ENCODE results near the gene TESK1.
A peak's percentile ranks its signal among the peaks of the same experiment; 100 is the strongest.
"Not testable (repeated sequence)": the region's sequence is repeated elsewhere in the genome, so short reads cannot be mapped to it uniquely, and the experiment has no call there.

TESK1 gene

DNA sequence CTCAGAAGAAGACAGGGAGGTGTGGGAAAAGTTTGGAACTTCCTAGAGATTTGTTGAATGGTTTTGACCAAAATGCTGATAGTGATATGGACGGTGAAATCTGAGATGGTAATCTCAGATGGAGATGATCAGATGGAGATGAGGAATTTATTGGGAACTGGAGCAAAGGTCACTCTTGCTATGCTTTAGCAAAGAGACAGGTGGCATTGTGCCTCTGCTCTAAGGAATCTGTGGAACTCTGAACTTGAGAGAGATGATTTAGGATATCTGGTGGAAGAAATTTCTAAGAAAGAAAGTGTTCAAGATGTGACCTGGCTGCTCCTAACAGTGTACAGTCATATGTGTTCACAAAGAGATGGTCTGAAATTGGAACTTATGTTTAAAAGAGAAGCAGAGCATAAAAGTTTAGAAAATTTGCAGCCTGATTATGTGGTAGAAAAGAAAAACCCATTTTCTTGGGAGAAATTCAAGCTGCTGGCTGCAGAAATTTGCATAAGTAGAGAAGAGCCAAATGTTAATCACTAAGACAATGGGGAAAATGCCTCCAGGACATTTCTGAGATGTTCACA, 25.3 kb upstream of the TESK1 start:
- not testable (repeated sequence) for DNase-seq (ENCODE audit: low spot score)

DNA sequence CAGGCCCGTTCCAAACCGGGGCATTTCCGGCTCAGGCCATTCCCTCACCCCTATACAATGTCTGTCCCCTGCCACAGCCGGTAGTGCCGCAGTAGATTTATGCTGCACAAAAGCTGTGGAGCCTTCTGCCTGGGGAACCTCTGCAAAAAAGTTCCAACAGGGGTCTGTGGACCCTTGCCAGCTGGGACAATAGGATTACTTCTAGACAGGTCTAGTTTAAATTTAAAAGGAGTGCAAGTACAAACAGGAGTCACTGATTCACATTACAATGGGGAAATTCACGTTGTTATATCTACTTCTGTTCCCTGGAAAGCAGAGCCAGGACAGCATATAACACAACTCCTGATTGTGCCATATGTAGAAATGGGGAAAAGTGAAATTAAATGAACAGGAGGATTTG, 21.5 kb upstream of the TESK1 start:
- not testable (repeated sequence) for DNase-seq (ENCODE audit: low spot score)

DNA sequence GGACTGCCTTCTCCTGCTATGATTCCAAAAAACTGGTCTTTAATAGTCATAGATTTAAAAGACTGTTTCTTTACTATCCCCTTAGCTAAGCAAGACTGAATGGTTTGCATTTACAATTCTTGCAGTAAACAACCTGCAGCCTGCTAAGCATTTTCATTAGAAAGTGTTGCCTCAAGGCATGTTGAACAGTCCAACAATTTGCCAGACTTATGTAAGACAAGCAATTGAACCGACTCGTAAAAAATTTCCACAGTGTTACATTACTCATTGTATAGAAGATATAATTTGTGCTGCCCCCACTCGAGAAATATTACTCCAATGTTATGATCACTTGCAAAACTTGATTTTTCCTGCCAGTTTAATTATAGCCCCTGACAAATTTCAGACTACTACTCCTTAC, 20.4 kb upstream of the TESK1 start:
- not testable (repeated sequence) for DNase-seq (ENCODE audit: low spot score)

DNA sequence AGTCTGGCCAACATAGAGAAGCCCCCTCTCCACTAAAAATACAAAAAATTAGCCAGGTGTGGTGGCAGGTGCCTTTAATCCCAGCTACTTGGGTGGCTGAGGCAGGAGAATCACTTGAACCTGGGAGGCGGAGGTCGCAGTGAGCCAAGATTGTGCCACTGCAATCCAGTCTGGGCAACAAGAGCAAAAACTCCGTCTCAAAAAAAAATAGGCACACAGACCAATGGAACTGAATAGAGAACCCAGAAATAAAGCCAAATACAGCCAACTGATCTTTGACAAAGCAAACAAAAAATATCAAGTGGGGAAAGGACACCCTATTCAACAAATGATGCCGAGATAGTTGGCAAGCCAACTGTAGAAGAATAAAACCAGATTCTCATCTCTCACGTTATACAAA, 16.6 kb upstream of the TESK1 start:
- not testable (repeated sequence) for DNase-seq (ENCODE audit: low spot score)

DNA sequence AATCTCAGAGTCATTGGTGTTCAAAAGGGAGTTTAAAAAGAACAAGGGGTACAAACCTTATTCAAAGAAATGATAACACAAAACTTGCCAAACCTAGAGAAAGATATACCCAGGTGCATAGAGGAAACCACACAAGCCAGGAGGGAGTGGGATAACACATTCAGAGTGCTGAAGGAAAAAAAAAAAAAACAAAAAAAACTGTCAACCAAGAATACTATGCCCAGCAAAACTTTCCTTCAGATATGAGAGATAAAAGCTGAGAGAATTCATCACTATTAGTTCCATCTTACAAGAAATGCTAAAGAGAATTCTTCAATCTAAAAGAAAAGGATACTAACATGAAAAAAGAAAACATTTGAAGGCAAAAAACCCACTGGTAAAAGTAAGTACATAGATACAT, 11.5 kb upstream of the TESK1 start:
- no peak for DNase-seq (ENCODE audit: low spot score)

DNA sequence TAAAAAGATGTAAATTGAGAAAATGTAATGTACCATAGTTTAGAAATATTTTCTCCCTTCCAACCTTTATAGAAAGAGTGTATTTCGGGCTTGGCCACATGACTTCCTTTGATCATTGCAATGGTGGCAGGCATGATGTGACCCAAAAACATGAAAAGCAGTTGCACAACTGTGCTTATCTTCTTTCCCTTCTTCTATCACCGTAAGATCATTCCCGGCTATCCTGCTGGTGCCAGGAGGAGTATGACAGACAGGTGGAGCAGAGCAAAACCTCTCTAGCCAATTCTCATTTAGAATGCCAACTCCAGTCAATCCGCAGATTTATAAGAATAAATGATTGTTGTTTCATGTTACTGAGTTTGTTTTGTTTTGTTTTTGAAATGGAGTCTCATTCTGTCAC, 10.6 kb upstream of the TESK1 start:
- DNase-seq (ENCODE audit: low spot score): no peak

DNA sequence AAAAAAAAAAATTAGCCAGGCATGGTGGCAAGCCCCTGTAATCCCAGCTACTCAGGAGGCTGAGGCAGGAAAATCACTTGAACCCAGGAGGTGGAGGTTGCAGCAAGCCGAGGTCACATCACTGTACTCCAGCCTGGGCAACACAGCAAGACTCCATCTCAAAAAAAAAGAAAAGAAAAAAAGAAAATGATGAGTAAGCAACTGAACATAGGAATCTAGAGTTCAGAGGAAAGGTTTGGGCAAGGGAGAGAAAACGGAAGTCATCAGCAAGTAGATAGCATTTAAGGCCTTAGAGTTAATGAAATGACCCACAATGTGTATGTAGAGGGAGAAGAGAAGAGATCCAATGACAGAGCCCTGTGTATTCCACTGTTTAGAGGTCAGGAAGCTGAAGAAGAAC, 8.2 kb upstream of the TESK1 start:
- not testable (repeated sequence) for DNase-seq (ENCODE audit: low spot score)

DNA sequence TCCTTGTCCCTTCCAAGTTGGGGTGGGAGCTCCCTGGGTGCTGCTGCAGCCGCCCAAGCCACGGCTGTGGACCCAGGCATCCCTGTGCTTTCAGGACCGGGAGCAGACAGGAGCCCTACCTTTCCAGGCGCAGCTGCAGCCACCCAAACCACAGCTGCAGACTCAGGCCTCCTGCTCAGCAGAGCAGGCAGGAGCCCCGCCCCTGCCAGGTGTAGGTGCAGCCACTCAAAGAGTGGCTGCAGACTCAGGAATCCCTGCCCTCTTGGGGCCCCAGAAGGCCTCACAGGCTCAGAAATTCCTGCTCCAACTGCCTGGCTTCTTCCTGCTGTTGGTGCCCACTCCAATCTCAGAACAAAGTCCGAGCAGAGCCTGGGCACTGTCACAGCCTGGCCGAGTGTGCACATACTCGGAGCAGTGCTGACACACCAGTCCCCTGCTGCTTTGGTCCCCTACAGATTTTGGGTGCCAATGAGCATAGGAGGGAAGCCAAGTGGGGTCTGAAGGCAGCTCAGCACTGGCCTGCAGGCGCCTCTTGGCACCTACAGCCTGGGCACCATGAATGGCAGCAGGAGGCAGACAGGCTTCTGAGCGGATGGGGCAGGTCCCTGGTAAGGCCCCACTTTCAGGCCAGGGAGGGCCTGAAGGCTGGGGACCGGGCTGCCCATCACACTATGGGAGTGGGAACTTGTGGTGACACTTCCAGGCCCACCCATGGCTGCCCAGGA, 6.0 kb upstream of the TESK1 start:
- no peak for DNase-seq (ENCODE audit: low spot score)

DNA sequence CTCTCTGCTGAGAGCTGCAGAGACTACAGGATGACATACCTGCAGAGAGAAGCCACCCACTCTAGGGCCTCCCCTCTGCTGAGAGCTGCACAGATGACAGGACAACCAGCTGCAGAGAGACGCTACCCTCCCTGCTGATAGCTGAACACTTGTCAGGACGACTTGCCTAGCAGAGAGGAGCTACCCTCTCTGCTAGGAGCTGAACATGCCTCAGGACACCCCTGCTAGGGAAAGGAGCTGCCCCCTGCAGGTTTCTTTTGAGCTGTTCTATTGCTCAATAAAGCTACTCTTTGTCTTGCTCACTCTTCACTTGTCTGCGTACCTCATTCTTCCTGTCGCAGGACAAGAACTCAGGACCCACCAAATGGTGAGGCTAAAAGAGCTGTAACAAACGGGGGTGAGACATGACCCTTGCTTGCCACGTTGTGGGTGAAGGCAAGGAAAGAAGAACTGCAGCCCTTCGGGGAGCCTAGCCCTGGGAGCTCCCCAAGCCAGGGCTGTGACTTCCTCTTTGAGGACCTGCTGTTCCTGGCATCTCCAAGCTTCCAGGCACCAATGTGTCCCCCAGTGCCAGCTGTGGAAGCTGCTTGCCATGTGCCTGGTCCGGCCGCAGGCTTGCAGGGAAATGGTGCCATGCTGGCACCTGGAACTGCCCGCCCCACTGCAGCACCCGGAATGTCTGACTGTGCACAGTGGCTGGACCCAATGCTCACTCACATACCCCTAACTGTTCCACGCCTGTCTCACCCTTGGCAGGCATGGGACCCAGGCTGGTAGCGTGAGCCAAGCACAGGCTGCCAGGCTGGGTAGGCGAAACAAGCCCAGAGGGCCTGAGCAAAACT, 5.1 kb upstream of the TESK1 start:
- DNase-seq (ENCODE audit: low spot score): no peak

DNA sequence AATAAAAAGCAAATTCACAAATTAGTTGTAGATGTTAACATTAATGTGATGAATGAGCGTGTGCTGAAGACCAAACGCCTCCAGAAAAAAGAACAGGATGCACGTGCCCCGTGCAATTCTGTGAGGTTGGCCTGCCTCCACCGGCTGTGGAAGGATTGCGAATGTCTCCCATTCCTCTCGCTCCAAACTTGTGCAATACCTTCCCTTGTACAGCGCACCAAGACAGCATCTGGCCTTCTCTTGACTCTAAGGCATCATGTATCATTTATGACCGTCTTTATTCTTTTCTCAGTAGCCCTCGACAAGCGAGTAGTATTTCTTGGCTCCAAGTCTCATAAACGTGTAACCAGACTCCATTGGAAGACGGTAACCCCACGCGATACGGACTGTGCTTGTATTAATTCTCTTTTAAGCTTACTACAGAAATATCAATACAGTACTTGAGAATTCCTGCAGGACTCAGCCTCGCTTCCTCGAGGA, 1.5 kb upstream of the TESK1 start:
- DNase-seq (ENCODE audit: low spot score): no peak

DNA sequence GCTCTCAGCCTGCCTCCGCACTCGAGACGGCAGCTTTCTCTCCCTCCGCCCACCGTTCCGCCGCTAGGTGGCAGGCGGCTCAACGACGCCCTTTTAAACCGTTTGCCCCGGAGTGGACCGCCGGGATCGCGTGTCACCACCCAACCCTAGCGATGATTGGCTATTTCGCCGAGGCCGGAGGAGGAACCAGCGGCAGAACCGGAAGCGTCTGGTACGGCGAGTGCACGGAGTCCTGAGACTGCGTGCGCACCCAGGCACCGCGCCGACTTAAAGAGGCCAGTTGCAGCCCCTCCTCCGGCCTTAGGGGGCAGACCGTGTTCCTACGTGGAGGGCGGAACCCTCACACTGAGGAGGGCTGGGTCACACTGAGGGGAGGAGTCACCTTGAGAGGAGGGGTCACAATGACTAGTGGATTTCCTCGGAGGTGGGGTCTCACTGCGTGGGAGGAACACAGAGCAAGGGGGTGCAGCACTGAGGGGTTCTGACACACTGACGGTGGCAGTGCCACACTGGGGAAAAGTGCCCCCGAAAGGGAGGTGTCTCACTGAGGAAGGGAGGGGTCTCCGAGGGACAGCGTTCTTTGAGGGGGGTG, 980 bp upstream of the TESK1 start:
- DNase-seq (ENCODE audit: low spot score): peak; percentile 98

DNA sequence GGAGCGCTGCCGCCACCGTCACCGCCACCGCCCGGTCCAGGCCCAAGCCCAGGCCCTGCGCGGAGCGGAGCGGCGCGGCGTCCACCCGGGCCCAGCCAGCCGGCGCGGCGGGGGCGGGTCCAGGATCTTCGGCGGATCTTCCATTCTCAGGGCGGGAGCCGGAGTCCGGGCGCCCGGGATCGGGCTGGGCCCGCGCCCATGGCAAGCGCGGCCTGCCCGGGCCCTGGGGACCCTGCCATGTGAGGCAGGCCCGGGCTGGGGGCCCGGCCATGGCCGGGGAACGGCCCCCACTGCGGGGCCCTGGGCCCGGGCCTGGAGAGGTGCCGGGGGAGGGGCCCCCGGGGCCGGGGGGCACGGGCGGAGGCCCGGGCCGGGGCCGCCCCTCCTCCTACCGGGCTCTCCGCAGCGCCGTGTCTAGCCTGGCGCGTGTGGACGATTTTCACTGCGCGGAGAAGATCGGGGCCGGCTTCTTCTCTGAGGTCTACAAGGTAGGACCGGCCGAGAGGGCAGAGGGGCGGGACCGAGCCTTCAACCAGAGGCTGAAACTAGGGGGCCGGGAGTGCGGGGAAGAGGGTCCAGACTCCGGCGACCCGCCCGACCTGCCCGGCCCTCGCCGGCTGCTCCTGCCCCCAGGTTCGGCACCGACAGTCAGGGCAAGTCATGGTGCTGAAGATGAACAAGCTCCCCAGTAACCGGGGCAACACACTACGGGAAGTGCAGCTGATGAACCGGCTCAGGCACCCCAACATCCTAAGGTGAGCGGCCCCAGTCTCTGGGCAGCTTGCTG, 482 bp downstream of the TESK1 start:
- DNase-seq (ENCODE audit: low spot score): peak; percentile 66

DNA sequence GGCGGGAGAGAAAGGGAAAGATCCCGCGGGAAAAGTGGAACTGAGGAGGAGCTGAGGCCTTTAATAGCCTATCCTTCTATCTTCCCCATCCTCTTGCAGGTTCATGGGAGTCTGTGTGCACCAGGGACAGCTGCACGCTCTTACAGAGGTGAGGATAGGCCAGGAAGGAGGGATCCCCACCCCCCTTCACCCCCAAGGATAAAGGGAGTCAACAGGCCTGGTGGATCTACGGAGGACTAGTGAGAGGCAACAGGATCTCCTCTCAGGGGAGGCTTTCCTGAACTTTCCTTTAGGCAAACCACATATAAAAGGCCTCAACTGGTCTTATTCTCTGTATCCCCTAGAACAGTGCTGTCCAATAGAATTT, 1.1 kb downstream of the TESK1 start:
- peak; percentile 45 for DNase-seq (ENCODE audit: low spot score)

DNA sequence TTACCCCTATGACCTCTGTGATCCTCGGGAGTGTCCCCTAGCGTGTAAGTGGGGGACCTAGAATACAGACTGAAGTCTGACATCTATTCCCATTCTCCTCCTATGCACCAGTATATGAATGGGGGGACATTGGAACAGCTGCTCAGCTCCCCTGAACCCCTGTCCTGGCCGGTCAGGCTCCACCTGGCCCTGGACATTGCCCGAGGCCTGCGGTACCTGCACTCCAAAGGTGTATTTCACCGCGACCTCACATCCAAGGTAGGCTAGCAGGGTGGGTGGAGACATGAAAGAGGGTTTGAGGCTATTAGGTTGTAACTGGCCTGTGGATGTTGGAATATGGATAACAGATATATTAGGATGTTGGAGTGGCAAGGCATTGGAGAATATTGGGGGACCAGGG, 1.7 kb downstream of the TESK1 start:
- no peak for DNase-seq (ENCODE audit: low spot score)

DNA sequence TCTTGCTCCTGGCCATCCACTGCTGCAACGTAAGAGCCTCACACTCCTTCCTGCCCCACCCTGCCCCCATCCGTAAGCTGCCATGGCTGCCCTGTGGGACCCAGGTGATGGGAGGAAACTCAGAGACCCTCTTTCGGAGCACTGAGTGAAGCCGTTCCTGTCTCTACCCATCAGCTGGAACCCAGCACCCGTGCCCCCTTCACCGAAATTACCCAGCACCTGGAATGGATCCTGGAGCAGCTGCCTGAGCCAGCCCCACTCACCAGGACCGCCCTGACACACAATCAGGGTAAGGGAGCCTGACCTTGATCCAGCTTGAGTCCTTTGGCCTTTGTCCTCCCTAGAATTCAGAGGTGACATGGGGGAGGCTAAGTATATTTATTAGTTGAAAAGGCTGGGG, 3.2 kb downstream of the TESK1 start:
- no peak for DNase-seq (ENCODE audit: low spot score)

DNA sequence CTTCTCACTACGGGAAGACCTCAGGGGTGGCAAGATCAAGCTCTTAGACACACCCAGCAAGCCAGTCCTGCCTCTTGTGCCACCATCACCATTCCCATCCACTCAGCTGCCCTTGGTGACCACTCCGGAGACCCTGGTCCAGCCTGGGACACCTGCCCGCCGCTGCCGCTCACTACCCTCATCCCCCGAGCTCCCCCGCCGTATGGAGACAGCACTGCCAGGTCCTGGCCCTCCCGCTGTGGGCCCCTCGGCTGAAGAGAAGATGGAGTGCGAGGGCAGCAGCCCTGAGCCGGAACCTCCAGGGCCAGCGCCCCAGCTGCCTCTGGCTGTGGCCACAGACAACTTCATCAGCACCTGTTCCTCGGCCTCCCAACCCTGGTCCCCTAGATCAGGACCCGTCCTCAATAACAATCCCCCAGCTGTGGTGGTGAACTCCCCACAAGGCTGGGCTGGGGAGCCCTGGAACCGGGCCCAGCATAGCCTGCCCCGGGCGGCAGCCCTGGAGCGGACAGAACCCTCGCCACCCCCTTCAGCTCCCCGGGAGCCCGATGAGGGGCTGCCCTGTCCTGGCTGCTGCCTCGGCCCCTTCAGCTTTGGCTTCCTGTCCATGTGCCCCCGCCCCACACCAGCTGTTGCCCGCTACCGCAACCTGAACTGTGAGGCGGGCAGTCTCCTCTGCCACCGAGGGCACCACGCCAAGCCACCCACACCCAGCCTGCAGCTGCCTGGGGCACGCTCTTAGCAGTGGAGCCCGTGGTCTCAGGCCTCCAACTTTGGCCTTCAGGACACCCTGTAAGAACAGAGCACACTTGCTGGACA, 4.1 kb downstream of the TESK1 start:
- no peak for DNase-seq (ENCODE audit: low spot score)

DNA sequence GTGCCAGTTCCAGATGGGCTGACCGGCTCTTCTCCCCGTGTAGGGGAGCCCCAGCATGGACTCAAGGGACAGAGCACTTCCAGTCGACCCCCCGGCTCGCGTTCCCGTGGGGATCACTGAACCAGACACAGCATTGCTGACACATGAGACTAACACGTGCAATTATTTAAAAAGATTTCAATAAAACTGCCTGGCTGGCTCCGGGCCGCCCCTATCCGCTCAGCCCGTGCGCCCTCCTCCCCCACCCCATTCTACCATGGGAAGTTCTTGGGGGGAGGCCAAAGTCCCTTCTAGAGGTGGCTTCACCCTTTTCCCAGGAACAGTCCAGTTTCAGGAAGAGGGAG, 4.7 kb downstream of the TESK1 start:
- no peak for DNase-seq (ENCODE audit: low spot score)

DNA sequence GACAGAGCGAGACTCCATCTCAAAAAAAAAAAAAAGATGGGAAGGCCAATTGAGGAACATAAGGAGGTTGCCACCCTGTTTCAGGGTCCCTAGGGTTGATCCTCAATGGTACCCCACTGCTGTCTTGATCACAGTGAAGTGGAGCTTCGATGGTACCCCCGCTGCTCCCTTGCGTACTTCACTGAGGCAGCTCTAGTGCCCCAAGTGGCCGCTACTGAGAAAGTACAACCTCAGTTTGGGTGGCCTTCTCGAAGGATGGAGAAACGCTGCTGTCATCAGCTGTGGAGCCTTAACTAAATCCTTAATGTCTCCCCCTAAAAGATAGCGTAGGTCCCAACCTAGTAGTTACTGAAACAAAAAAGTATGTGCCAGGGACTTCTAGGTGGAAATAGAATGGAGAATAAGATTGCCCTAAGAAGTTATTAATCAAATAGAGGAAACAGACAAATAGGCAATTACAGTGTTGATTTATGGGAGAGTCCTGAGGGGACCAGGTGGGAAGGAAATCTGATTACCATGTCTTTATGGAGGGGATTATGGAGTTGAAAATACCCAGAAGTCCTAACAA, 6.3 kb downstream of the TESK1 start:
- DNase-seq (ENCODE audit: low spot score): peak; percentile 81

DNA sequence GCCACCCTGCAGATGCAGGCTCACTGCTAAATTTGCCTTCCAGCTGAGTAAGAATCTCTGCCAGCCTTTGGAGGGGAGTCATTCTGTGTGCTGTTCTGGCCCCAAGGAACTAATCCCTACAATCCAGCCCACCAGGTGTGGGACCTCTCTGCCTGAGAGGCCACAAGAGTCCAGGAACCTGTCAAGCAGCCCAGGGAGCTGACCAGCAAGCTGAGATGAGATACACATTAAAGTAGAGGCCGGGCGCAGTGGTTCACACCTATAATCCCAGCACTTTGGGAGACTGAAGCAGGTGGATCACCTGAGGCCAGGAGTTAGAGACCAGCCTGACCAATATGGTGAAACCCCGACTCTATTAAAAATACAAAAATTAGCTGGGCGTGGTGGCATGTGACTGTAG, 7.0 kb downstream of the TESK1 start:
- not testable (repeated sequence) for DNase-seq (ENCODE audit: low spot score)

DNA sequence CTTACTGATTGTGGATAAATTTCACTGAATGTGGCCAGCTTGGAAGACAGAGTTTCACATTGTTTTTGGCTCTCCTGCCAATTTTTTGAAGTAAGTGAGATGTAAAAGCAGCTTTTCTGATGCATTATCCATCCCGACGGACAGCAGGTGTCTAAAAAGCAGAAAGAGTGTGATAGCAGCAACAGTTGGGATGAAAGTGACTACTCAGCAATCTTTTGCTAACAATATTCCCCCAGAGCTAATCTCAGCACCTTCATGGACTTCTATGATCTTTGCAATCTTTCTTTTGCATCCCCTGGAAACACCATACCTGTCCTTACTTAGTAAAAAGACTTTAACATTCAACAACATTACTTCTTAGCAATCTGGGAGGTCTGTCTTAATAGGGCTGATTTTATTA, 7.8 kb downstream of the TESK1 start:
- DNase-seq (ENCODE audit: low spot score): no peak

Data from HuH-7 (cell line).